H1 (cell line): ENCODE measurements around the gene ALPL. TPM values are rescaled to one million over a fixed set of nuclear protein-coding genes. Genes with fewer than 3 reads are reported as not detected.

ENCODE experiments used
- EP300 ChIP-seq, 2 experiments: IDR thresholded peaks; 1 replicate in 1 of 2; 2 replicates in 1 of 2; pipeline ENCODE4 v1.6.1; 2011 to 2012; ENCODE audit warnings: low read depth in 2 of 2, low read length in 2 of 2, mild to moderate bottlenecking in 2 of 2, borderline replicate concordance in 1 of 2, inconsistent platforms in 1 of 2, moderate library complexity in 1 of 2
- POLR2A ChIP-seq, 2 experiments: IDR thresholded peaks; 1 replicate in 1 of 2; 2 replicates in 1 of 2; pipeline ENCODE4 v1.6.1; 2011; ENCODE audit warnings: low read depth in 2 of 2, low read length in 2 of 2, mild to moderate bottlenecking in 2 of 2; ENCODE audit errors: control extremely low read depth in 1 of 2
- polyA plus RNA-seq, 7 experiments: library from polyadenylated mRNA; depleted of rRNA in 3 of 7; stranded (reverse) in 5 of 7; unstranded in 2 of 7; fragments of >200 nt in 5 of 7; fragments of 200-250 nt in 2 of 7; gene quantifications; 1 replicate in 5 of 7; 2 replicates in 1 of 7; 4 replicates in 1 of 7; pipeline versions ENCODE4 v1.2.1 to v1.2.3, GENCODE V29; 2011 to 2013; ENCODE audit warnings: missing spikeins in 2 of 7, mixed read lengths in 2 of 7
- total RNA-seq: library from RNA; stranded (reverse); fragmentation: NEBNext Ultra II Directional; extraction: Animal tissue kit (Norgen Biotek cat#: 25700); gene quantifications from 2 replicates; pipeline ENCODE4 v1.2.1, GENCODE V29; 2021
- TF ChIP-seq, protein P1 (sequence below): IDR thresholded peaks from 2 replicates; pipeline ENCODE4 v1.6.1; 2011; ENCODE audit warnings: low read length, improper control_type of control experiment

ALPL gene
- total and polyA plus RNA-seq, 2 of the 8 experiments (the other 6 are each of a cell fraction or from before 2014, with no cell fraction given), result 175 to 362 TPM

- TF ChIP-seq EP300 (IDR thresholded peaks at IDR 0.05; ENCODE audit: borderline replicate concordance in 1 of 2, low read depth in 2 of 2, low read length in 2 of 2), result no peak
- TF ChIP-seq POLR2A (IDR thresholded peaks at IDR 0.05; ENCODE audit: control extremely low read depth in 1 of 2, low read depth in 2 of 2, low read length in 2 of 2), result no peak
- TF ChIP-seq, protein P1, sequence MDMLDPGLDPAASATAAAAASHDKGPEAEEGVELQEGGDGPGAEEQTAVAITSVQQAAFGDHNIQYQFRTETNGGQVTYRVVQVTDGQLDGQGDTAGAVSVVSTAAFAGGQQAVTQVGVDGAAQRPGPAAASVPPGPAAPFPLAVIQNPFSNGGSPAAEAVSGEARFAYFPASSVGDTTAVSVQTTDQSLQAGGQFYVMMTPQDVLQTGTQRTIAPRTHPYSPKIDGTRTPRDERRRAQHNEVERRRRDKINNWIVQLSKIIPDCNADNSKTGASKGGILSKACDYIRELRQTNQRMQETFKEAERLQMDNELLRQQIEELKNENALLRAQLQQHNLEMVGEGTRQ, result no peak
Measured at GRCh38 chr1:21534146-21534545, 24.9 kb downstream of the ALPL start (continued).
